ENCODE measurements around the gene FUT7. TPM values are rescaled to one million over a fixed set of nuclear protein-coding genes. Genes with fewer than 3 reads are reported as not detected.

Gene FUT7
- total and polyA plus RNA-seq, 2 of the 13 experiments (the other 11 are each of a cell fraction or from before 2014, with no cell fraction given) = 0.05 TPM; not detected in 1

- TF ChIP-seq, protein P1, sequence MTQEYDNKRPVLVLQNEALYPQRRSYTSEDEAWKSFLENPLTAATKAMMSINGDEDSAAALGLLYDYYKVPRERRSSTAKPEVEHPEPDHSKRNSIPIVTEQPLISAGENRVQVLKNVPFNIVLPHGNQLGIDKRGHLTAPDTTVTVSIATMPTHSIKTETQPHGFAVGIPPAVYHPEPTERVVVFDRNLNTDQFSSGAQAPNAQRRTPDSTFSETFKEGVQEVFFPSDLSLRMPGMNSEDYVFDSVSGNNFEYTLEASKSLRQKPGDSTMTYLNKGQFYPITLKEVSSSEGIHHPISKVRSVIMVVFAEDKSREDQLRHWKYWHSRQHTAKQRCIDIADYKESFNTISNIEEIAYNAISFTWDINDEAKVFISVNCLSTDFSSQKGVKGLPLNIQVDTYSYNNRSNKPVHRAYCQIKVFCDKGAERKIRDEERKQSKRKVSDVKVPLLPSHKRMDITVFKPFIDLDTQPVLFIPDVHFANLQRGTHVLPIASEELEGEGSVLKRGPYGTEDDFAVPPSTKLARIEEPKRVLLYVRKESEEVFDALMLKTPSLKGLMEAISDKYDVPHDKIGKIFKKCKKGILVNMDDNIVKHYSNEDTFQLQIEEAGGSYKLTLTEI (CRISPR knock-in tag; conservative IDR thresholded peaks at IDR 0.05) = no peak
- TF ChIP-seq TARDBP (CRISPR knock-in tag; IDR thresholded peaks at IDR 0.05) = no peak
- no peak for TF ChIP-seq BCLAF1 (IDR thresholded peaks at IDR 0.05)
- TF ChIP-seq ZNF589 (CRISPR knock-in tag; conservative IDR thresholded peaks at IDR 0.05) = 0 out of 2 replicates have a peak, but pooled peaks have one; percentile 52
- TF ChIP-seq PHF8 (CRISPR knock-in tag; IDR thresholded peaks at IDR 0.05) = peak; percentile 75
- TF ChIP-seq ZNF275 (CRISPR knock-in tag; IDR thresholded peaks at IDR 0.05; ENCODE audit: borderline replicate concordance) = no peak
- TF ChIP-seq KAT7 (CRISPR knock-in tag; IDR thresholded peaks at IDR 0.05; ENCODE audit: borderline replicate concordance) = 0 out of 2 replicates have a peak, but pooled peaks have one; percentile 43
- 0 out of 2 replicates have a peak, but pooled peaks have one; percentile 36 for TF ChIP-seq ZSCAN21 (CRISPR knock-in tag; IDR thresholded peaks at IDR 0.05; ENCODE audit: borderline replicate concordance)
- TF ChIP-seq ZNF232 (CRISPR knock-in tag; IDR thresholded peaks at IDR 0.05; ENCODE audit: borderline replicate concordance) = no peak; the same call in 1 of the 2 replicates
- peak; percentile 61; the same call in 1 of the 2 replicates for TF ChIP-seq BATF2 (CRISPR knock-in tag; IDR thresholded peaks at IDR 0.05)
- TF ChIP-seq ZNF333 (CRISPR knock-in tag; IDR thresholded peaks at IDR 0.05; ENCODE audit: borderline replicate concordance) = no peak
- TF ChIP-seq PHF21A (CRISPR knock-in tag; IDR thresholded peaks at IDR 0.05) = no peak
- no peak for TF ChIP-seq RFX1 (IDR thresholded peaks at IDR 0.05)
- no peak for TF ChIP-seq CENPX (CRISPR knock-in tag; IDR thresholded peaks at IDR 0.05)
- no peak for TF ChIP-seq ATAD3A (CRISPR knock-in tag; IDR thresholded peaks at IDR 0.05)
- peak; percentile 29 for TF ChIP-seq ZNF883 (CRISPR knock-in tag; IDR thresholded peaks at IDR 0.05; ENCODE audit: not compliant biosample characterization)
- 0 out of 2 replicates have a peak, but pooled peaks have one; percentile 19 for TF ChIP-seq ZSCAN31 (CRISPR knock-in tag; IDR thresholded peaks at IDR 0.05; ENCODE audit: low read depth)
- TF ChIP-seq, protein P2, sequence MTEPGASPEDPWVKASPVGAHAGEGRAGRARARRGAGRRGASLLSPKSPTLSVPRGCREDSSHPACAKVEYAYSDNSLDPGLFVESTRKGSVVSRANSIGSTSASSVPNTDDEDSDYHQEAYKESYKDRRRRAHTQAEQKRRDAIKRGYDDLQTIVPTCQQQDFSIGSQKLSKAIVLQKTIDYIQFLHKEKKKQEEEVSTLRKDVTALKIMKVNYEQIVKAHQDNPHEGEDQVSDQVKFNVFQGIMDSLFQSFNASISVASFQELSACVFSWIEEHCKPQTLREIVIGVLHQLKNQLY (CRISPR knock-in tag; IDR thresholded peaks at IDR 0.05) = no peak
- TF ChIP-seq, protein P3, sequence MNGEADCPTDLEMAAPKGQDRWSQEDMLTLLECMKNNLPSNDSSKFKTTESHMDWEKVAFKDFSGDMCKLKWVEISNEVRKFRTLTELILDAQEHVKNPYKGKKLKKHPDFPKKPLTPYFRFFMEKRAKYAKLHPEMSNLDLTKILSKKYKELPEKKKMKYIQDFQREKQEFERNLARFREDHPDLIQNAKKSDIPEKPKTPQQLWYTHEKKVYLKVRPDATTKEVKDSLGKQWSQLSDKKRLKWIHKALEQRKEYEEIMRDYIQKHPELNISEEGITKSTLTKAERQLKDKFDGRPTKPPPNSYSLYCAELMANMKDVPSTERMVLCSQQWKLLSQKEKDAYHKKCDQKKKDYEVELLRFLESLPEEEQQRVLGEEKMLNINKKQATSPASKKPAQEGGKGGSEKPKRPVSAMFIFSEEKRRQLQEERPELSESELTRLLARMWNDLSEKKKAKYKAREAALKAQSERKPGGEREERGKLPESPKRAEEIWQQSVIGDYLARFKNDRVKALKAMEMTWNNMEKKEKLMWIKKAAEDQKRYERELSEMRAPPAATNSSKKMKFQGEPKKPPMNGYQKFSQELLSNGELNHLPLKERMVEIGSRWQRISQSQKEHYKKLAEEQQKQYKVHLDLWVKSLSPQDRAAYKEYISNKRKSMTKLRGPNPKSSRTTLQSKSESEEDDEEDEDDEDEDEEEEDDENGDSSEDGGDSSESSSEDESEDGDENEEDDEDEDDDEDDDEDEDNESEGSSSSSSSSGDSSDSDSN (CRISPR knock-in tag; IDR thresholded peaks at IDR 0.05) = peak; percentile 36; the same call in 1 of the 2 replicates
Measured at GRCh38 chr9:136991993-136992818, 39.7 kb downstream of the FUT7 start, which contains the start of gene PAXX (continued).
